GM12878 (cell line): ENCODE measurements around the gene LRRTM1. TPM values are rescaled to one million over a fixed set of nuclear protein-coding genes. Genes with fewer than 3 reads are reported as not detected.

Experiments used
- BCL3 ChIP-seq: IDR thresholded peaks from 2 replicates; pipeline ENCODE4 v1.6.1; 2011; ENCODE audit warnings: borderline replicate concordance, low read depth, mild to moderate bottlenecking, moderate library complexity, low read length; ENCODE audit not compliant: insufficient read depth, poor library complexity, severe bottlenecking
- IRF5 ChIP-seq: fragments of 450-650 bp; IDR thresholded peaks from 2 replicates; pipeline ENCODE4 v1.6.1; 2017; ENCODE audit warnings: borderline replicate concordance
- KAT2A ChIP-seq: conservative IDR thresholded peaks from 2 replicates; pipeline ENCODE4 v1.6.1; 2011; ENCODE audit warnings: low read depth, low read length; ENCODE audit not compliant: control insufficient read depth
- PRDM15 ChIP-seq: fragments of 450-650 bp; formaldehyde crosslinking; IDR thresholded peaks from 2 replicates; pipeline ENCODE4 v1.4.0; 2020; ENCODE audit warnings: mild to moderate bottlenecking, moderate library complexity
- SP1 ChIP-seq: IDR thresholded peaks from one replicate; pipeline ENCODE4 v1.6.1; 2011; ENCODE audit warnings: low read depth, low read length
- SPI1 ChIP-seq: IDR thresholded peaks from 2 replicates; pipeline ENCODE4 v1.6.1; 2011; ENCODE audit warnings: low read depth, mild to moderate bottlenecking, low read length, moderate library complexity, borderline replicate concordance; ENCODE audit not compliant: insufficient read depth
- TAF1 ChIP-seq: IDR thresholded peaks from 2 replicates; pipeline ENCODE4 v1.6.1; 2011; ENCODE audit warnings: mild to moderate bottlenecking, low read depth, low read length, borderline replicate concordance
- TCF3 ChIP-seq: IDR thresholded peaks from 2 replicates; pipeline ENCODE4 v1.6.1; 2012; ENCODE audit warnings: low read depth, mild to moderate bottlenecking, low read length, borderline replicate concordance; ENCODE audit not compliant: insufficient read depth
- USF1 ChIP-seq: IDR thresholded peaks from 2 replicates; pipeline ENCODE4 v1.6.1; 2011; ENCODE audit warnings: borderline replicate concordance, low read depth, mild to moderate bottlenecking, moderate library complexity, mixed read lengths, low read length; ENCODE audit not compliant: insufficient read depth; ENCODE audit errors: extremely low read length
- polyA plus RNA-seq, 11 experiments: library from polyadenylated mRNA; depleted of rRNA in 4 of 11; unstranded in 6 of 11; stranded (reverse) in 5 of 11; fragments of >200 nt; fragmentation: Nextera tagmentation in 4 of 11; fragmentation: Illumina TruSeq in 1 of 11; extraction: Ambion mirVana in 4 of 11; extraction: Trizol in 1 of 11; gene quantifications; 1 replicate in 1 of 11; 2 replicates in 10 of 11; pipeline versions ENCODE4 v1.2.1 to v1.2.3, GENCODE V29; 2011 to 2016; ENCODE audit warnings: inconsistent platforms in 2 of 11, missing spikeins in 2 of 11, low read depth in 1 of 11
- total RNA-seq, 4 experiments: library from RNA; depleted of rRNA in 3 of 4; stranded (reverse); fragments of >200 nt in 3 of 4; fragmentation: Illumina TruSeq in 1 of 4; extraction: Trizol in 1 of 4; gene quantifications; 2 replicates each; pipeline versions ENCODE4 v1.2.1 to v1.2.3, GENCODE V29; 2013 to 2021

The LRRTM1 gene
- total and polyA plus RNA-seq, 10 of the 15 experiments (the other 5 are each of a cell fraction or from before 2014, with no cell fraction given) = not detected

GRCh38 chr2:80280598-80280997, 24.0 kb downstream of the LRRTM1 start (continued):
- TF ChIP-seq PRDM15 (no peak), IRF5 (no peak), KAT2A (no peak), BCL3 (no peak), USF1 (no peak), SP1 (no peak), TAF1 (no peak), TCF3 (no peak), SPI1 (no peak)
